Gastroesophageal sphincter (tissue), 3 donors: ENCODE measurements around the gene CIP2A.
A peak's percentile ranks its signal among the peaks of the same experiment; 100 is the strongest.

Experiments used
- EP300 ChIP-seq: sonication (generic); formaldehyde crosslinking; IDR thresholded peaks from one replicate; pipeline ENCODE4 v1.6.1; 2017; ENCODE audit warnings: antibody characterized with exemption, mild to moderate bottlenecking
- TF ChIP-seq, protein P1 (sequence below), 4 experiments: fragments of 200-600 bp in 2 of 4; fragments of 450-650 bp in 2 of 4; sonication (generic) in 1 of 4; IDR thresholded peaks; one replicate each; pipeline ENCODE4 v1.5.1; 2017 to 2019; ENCODE audit warnings: antibody characterized with exemption in 4 of 4, mild to moderate bottlenecking in 2 of 4, moderate library complexity in 2 of 4

DNA sequence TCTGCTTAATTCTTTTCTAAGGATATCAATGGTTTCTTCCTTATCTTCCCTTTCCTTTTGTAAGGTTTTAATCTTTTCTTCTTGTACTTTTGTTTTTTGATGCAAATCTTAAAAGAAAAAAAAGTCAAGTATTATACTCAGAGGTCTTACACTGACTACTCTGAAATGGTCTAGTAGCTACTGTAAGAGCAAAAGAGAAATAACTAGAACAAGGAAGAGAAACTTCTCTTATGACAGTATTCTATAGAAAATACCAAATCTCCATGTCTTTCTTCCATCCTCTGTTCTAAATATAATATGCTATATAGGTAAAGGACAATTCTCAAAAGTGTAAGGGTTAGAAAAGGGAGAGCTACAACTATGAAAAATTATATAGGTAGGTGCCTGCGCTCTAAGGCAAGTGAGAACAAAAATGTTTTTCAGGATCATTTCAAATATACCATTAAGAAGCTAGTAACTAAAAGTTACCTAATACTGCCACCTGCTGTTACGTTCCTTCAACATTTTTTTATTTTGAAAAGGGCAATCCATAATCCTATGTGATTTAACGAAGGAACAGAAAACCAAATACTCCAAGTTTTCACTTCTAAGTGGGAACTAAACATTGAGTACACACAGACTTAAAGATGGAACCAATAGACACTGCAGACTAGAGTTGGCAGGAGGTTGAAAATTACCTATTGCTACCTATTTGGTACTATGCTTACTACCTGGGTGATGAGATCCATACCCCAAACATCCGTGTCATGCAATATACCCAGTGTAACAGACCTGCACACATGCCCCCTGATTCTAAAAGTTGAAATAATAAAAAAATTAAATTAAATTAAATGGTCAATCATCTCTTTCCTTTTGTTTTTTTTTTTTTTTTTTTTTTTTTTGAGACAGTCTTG, 36.7 kb downstream of the CIP2A start:
- TF ChIP-seq, protein P1, sequence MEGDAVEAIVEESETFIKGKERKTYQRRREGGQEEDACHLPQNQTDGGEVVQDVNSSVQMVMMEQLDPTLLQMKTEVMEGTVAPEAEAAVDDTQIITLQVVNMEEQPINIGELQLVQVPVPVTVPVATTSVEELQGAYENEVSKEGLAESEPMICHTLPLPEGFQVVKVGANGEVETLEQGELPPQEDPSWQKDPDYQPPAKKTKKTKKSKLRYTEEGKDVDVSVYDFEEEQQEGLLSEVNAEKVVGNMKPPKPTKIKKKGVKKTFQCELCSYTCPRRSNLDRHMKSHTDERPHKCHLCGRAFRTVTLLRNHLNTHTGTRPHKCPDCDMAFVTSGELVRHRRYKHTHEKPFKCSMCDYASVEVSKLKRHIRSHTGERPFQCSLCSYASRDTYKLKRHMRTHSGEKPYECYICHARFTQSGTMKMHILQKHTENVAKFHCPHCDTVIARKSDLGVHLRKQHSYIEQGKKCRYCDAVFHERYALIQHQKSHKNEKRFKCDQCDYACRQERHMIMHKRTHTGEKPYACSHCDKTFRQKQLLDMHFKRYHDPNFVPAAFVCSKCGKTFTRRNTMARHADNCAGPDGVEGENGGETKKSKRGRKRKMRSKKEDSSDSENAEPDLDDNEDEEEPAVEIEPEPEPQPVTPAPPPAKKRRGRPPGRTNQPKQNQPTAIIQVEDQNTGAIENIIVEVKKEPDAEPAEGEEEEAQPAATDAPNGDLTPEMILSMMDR (IDR thresholded peaks at IDR 0.05) = peak; percentile 38 to 62 (median 50)
- TF ChIP-seq EP300 = no peak
